ENCODE measurements around the gene COX8C.
"Not testable (repeated sequence)": the region's sequence is repeated elsewhere in the genome, so short reads cannot be mapped to it uniquely, and the experiment has no call there.

Gene COX8C

DNA sequence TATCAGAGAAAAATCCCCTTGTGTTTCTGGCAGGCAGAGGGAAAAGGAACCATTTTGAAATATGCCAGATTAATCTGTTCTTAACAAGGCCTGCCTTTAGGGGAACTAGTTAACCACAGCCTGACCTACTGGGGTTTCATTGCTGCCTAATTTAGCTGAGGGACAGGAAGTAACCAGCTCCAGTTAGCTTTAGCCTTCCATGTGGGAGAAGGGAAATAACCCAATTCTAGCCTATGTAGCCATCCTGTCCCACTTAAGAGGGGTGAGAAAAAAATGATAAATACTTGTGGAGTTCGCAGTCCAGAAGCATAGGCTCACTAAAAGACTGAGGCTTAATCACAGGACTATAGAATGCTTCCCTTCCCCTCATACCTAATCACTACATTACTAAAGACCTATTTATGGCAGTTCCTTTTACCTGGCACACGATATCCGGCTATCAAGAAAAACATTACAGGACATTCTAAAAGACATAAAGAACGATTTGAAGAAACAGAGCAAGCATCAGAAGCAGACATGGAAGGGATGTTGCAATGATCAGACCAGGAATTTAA lies 22.8 kb downstream of the COX8C start:
- no peak for DNase-seq (ENCODE audit: low read depth, low spot score)

GRCh38 chr14:93375673-93376156 lies 28.7 kb downstream of the COX8C start:
- no peak for DNase-seq (ENCODE audit: low read depth, low spot score)

DNA sequence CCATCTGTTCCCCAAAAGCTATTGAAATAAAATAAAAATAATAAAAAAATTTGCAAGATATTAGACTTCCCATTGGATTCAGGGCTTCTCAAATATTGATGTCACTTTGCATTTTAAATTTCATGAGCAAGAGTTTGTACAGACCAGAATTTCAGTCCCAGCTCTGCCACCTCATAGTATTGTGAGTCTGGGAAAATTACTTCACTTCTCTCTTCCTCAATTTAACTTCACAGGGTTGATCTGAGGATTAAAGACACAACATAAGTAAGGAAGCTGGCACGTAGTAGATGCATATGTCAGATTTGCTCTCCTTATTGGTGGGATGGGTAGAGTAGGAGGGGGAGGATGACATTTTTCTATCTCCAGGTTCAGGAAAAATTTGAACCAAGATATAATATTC lies 32.8 kb downstream of the COX8C start:
- no peak for DNase-seq (ENCODE audit: low read depth, low spot score)

- DNase-seq (ENCODE audit: low read depth, low spot score), result no peak
Observed at GRCh38 chr14:93381644-93382043, 34.7 kb downstream of the COX8C start.

- DNase-seq (ENCODE audit: low read depth, low spot score), result not testable (repeated sequence)
Observed at GRCh38 chr14:93384256-93384655, 37.3 kb downstream of the COX8C start.

DNA sequence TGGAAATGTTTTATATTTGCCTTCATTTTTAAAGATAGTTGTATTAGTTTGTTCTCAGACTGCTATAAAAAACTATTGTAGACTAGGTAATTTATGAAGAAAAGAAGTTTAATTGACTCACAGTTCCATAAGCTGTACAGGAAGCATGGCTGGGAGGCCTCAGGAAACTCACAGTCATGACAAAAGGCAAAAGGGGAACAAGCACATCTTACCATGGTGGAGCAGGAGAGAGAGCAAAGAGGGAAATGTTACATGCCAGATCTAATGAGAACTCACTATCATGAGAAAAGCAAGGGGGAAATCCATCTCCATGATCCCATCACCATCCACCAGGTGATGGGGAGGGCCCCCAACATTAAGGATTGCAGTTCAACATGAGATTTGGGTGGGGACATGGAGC lies 48.2 kb downstream of the COX8C start:
- DNase-seq (ENCODE audit: low read depth, low spot score), result no peak

DNA sequence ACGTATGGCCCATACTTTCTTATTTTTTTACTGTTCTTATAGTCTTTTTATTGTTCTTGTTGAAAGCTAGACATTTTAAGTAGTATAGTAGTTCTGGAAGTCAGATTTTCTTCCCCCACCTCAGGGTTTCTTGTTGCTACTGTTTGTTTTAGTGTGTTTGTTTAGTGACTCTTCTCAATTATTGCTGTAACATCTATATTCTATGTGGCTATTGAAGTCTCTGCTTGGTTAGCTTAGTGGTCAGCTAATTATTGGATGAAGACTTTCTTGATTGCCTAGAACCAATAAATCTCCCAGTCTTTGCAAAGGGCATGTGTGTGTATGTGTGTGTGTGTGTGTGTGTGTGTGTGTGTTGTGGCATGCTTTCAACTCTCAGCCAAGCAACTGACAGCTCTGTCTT lies 49.5 kb downstream of the COX8C start:
- no peak for DNase-seq (ENCODE audit: low read depth, low spot score)
